H1 (cell line): Measurements from ENCODE around the gene GAN. TPM values are rescaled to one million over a fixed set of nuclear protein-coding genes. Genes with fewer than 3 reads are reported as not detected.

Experiments
- CTCF ChIA-PET: fragments of 300-600 bp; sonication (Branson Sonifier 250); formaldehyde crosslinking; loops from one replicate; lab custom pipeline; 2021; ENCODE audit not compliant: partially characterized antibody; lab: Charles Lee
- POLR2A ChIA-PET: fragments of 300-600 bp; sonication (Branson Sonifier 250); formaldehyde crosslinking; loops from one replicate; lab custom pipeline; 2021; ENCODE audit warnings: inconsistent platforms; ENCODE audit not compliant: partially characterized antibody; lab: Charles Lee
- DNase-seq, 2 experiments: peaks; one replicate each; pipeline versions ENCODE4 v3.0.0 to v3.0.0-alpha.2; 2010 to 2022; ENCODE audit warnings: low spot score in 2 of 2, low read depth in 1 of 2, mixed read lengths in 1 of 2
- FAIRE-seq: peaks from 2 replicates; lab custom pipeline; 2011; peaks lifted over from hg19 to GRCh38; lab: Jason Lieb, UNC
- H2AFZ ChIP-seq: 2 replicates; pipeline ENCODE4 v1.8.1; 2012; ENCODE audit warnings: low read length, inconsistent platforms
- H2AK5ac ChIP-seq: 2 replicates; pipeline ENCODE4 v1.6.1; 2013; ENCODE audit warnings: low read depth, low read length
- H2BK120ac ChIP-seq: replicated peaks from 2 replicates; pipeline ENCODE3; 2013; ENCODE audit warnings: low read depth, low read length, inconsistent platforms
- H2BK12ac ChIP-seq: 2 replicates; pipeline ENCODE4 v1.6.1; 2013; ENCODE audit warnings: low read depth, low read length
- H2BK15ac ChIP-seq: 2 replicates; pipeline ENCODE4 v1.6.1; 2013; ENCODE audit warnings: low read length
- H2BK20ac ChIP-seq: 2 replicates; pipeline ENCODE4 v1.6.1; 2013; ENCODE audit warnings: low read length
- H2BK5ac ChIP-seq: 2 replicates; pipeline ENCODE4 v1.6.1; 2013; ENCODE audit warnings: low read depth, low read length
- H3K14ac ChIP-seq: 2 replicates; pipeline ENCODE4 v1.6.1; 2013; ENCODE audit warnings: inconsistent platforms; ENCODE audit not compliant: insufficient read length
- H3K18ac ChIP-seq: 2 replicates; pipeline ENCODE4 v1.6.1; 2013; ENCODE audit warnings: low read length; ENCODE audit errors: extremely low read depth
- H3K23ac ChIP-seq: 2 replicates; pipeline ENCODE4 v1.6.1; 2013; ENCODE audit warnings: inconsistent platforms; ENCODE audit not compliant: insufficient read length
- H3K23me2 ChIP-seq: 2 replicates; pipeline ENCODE4 v1.6.1; 2013; ENCODE audit warnings: low read depth, low read length
- H3K27ac ChIP-seq: 2 replicates; pipeline ENCODE4 v1.6.1; 2011; ENCODE audit warnings: low read depth, low read length, inconsistent platforms
- H3K27me3 ChIP-seq, 4 experiments: replicated peaks in 1 of 4; 1 replicate in 1 of 4; 2 replicates in 3 of 4; pipeline versions ENCODE4 v1.6.1 to v1.8.1; 2011 to 2013; ENCODE audit warnings: low read length in 3 of 4, mild to moderate bottlenecking in 3 of 4, inconsistent platforms in 2 of 4, mixed read lengths in 2 of 4, moderate library complexity in 1 of 4; ENCODE audit not compliant: control insufficient read depth in 3 of 4, insufficient read depth in 3 of 4; ENCODE audit errors: extremely low read depth in 1 of 4
- H3K36me3 ChIP-seq, 4 experiments: 2 replicates each; pipeline versions ENCODE4 v1.6.1 to v1.8.1; 2011 to 2013; ENCODE audit warnings: mild to moderate bottlenecking in 4 of 4, low read length in 3 of 4, moderate library complexity in 2 of 4, control low read depth in 1 of 4, inconsistent platforms in 1 of 4; ENCODE audit not compliant: insufficient read depth in 4 of 4, control insufficient read depth in 2 of 4
- H3K4ac ChIP-seq: replicated peaks from 2 replicates; pipeline ENCODE3; 2013; ENCODE audit warnings: low read length, low read depth, mixed read lengths, inconsistent platforms; ENCODE audit not compliant: insufficient read length
- H3K4me1 ChIP-seq, 4 experiments: replicated peaks in 1 of 4; 1 replicate in 1 of 4; 2 replicates in 3 of 4; pipeline versions ENCODE4 v1.6.1 to v1.8.1; 2011 to 2013; ENCODE audit warnings: low read length in 3 of 4, inconsistent platforms in 2 of 4, mixed read lengths in 1 of 4; ENCODE audit not compliant: insufficient read depth in 4 of 4, control insufficient read depth in 3 of 4
- H3K4me2 ChIP-seq, 2 experiments: 2 replicates each; pipeline versions ENCODE4 v1.6.1 to v1.8.1; 2011 to 2013; ENCODE audit warnings: low read depth in 2 of 2, low read length in 2 of 2, control low read depth in 1 of 2, inconsistent platforms in 1 of 2, mild to moderate bottlenecking in 1 of 2; ENCODE audit not compliant: insufficient read depth in 1 of 2
- H3K4me3 ChIP-seq, 4 experiments: fragments of 200-600, 300-600 bp in 1 of 4; sonication (generic), shearing (Covaris generic), sonication (Bioruptor Twin) in 1 of 4; 2 replicates each; pipeline versions ENCODE4 v1.5.1 to v1.8.1; 2011 to 2016; ENCODE audit warnings: low read length in 4 of 4, low read depth in 3 of 4, control low read depth in 2 of 4, inconsistent platforms in 2 of 4, mild to moderate bottlenecking in 2 of 4, mixed read lengths in 1 of 4, moderate library complexity in 1 of 4; ENCODE audit not compliant: insufficient read depth in 2 of 4; ENCODE audit errors: extremely low read depth in 1 of 4
- H3K56ac ChIP-seq: replicated peaks from 2 replicates; pipeline ENCODE3; 2013; ENCODE audit warnings: low read depth, mild to moderate bottlenecking, mixed read lengths, low read length, inconsistent platforms; ENCODE audit not compliant: insufficient read length
- H3K79me1 ChIP-seq: 2 replicates; pipeline ENCODE4 v1.6.1; 2013; ENCODE audit warnings: low read depth, low read length, control low read depth
- H3K79me2 ChIP-seq, 2 experiments: 2 replicates each; pipeline versions ENCODE4 v1.6.1 to v1.8.1; 2012 to 2013; ENCODE audit warnings: low read length in 2 of 2, mild to moderate bottlenecking in 2 of 2, inconsistent platforms in 1 of 2; ENCODE audit not compliant: insufficient read depth in 2 of 2, control insufficient read depth in 1 of 2
- H3K9ac ChIP-seq, 4 experiments: replicated peaks in 1 of 4; 1 replicate in 1 of 4; 2 replicates in 3 of 4; pipeline versions ENCODE4 v1.6.1 to v1.8.1; 2011 to 2013; ENCODE audit warnings: low read depth in 3 of 4, low read length in 3 of 4, control low read depth in 2 of 4, mild to moderate bottlenecking in 2 of 4, moderate library complexity in 2 of 4, inconsistent platforms in 1 of 4; ENCODE audit errors: extremely low read depth in 1 of 4
- H3K9me3 ChIP-seq, 2 experiments: 2 replicates each; pipeline versions ENCODE4 v1.6.1 to v1.8.1; 2012 to 2013; ENCODE audit warnings: mild to moderate bottlenecking in 2 of 2, moderate library complexity in 2 of 2, control low read depth in 1 of 2, inconsistent platforms in 1 of 2, low read depth in 1 of 2, low read length in 1 of 2, mixed read lengths in 1 of 2; ENCODE audit not compliant: insufficient read depth in 2 of 2
- H4K20me1 ChIP-seq, 2 experiments: replicated peaks in 1 of 2; 2 replicates each; pipeline versions ENCODE3 to v1.8.1; 2011 to 2013; ENCODE audit warnings: inconsistent platforms in 2 of 2, low read length in 2 of 2, mild to moderate bottlenecking in 1 of 2; ENCODE audit not compliant: insufficient read depth in 2 of 2, control insufficient read depth in 1 of 2
- H4K5ac ChIP-seq: 2 replicates; pipeline ENCODE4 v1.6.1; 2013; ENCODE audit warnings: low read length, low read depth, mixed read lengths, inconsistent platforms; ENCODE audit not compliant: insufficient read length
- H4K8ac ChIP-seq: 2 replicates; pipeline ENCODE4 v1.8.0; 2013; ENCODE audit warnings: mild to moderate bottlenecking, moderate library complexity, low read length, inconsistent platforms; ENCODE audit not compliant: insufficient read depth; ENCODE audit errors: extremely low read depth
- H4K91ac ChIP-seq: replicated peaks from 2 replicates; pipeline ENCODE3; 2013; ENCODE audit warnings: low read length, mixed read lengths, inconsistent platforms; ENCODE audit not compliant: insufficient read length
- BCL11A ChIP-seq, 2 experiments: IDR thresholded peaks; one replicate each; pipeline ENCODE4 v1.6.1; 2011; ENCODE audit warnings: low read depth in 2 of 2, low read length in 2 of 2, mild to moderate bottlenecking in 2 of 2
- CBX5 ChIP-seq: fragments of 300-800, 300-1000 bp; sonication (generic); IDR thresholded peaks from 2 replicates; pipeline ENCODE4 v1.7.1; 2016; ENCODE audit warnings: antibody characterized with exemption, low read length, low read depth
- CBX8 ChIP-seq: fragments of 300-800, 300-1000 bp; sonication (generic); IDR thresholded peaks from 2 replicates; pipeline ENCODE4 v1.7.1; 2016; ENCODE audit warnings: low read depth, low read length, borderline replicate concordance
- CREB1 ChIP-seq: IDR thresholded peaks from 2 replicates; pipeline ENCODE4 v1.6.1; 2012; ENCODE audit warnings: inconsistent platforms
- EGR1 ChIP-seq: IDR thresholded peaks from 2 replicates; pipeline ENCODE4 v1.6.1; 2011; ENCODE audit warnings: low read depth, low read length, borderline replicate concordance
- FOSL1 ChIP-seq: IDR thresholded peaks from 2 replicates; pipeline ENCODE4 v1.6.1; 2011; ENCODE audit warnings: mild to moderate bottlenecking, low read depth, low read length, moderate library complexity; ENCODE audit not compliant: insufficient read depth
- KDM1A ChIP-seq: fragments of 200-600, 300-600 bp; sonication (generic); IDR thresholded peaks from 2 replicates; pipeline ENCODE4 v1.7.1; 2016; ENCODE audit warnings: mild to moderate bottlenecking, low read length, borderline replicate concordance
- MAX ChIP-seq: IDR thresholded peaks from 2 replicates; pipeline ENCODE4 v1.6.1; 2012; ENCODE audit warnings: inconsistent platforms
- PHF8 ChIP-seq: fragments of 200-600 bp; sonication (generic); conservative IDR thresholded peaks from 2 replicates; pipeline ENCODE4 v1.7.1; 2012; ENCODE audit warnings: low read depth, mild to moderate bottlenecking, inconsistent platforms, low read length, moderate library complexity
- SAP30 ChIP-seq: fragments of 300-600 bp; sonication (generic); IDR thresholded peaks from 2 replicates; pipeline ENCODE4 v1.7.1; 2012; ENCODE audit warnings: low read length, moderate library complexity, mild to moderate bottlenecking, inconsistent platforms; ENCODE audit not compliant: insufficient read depth, insufficient replicate concordance
- SP4 ChIP-seq: IDR thresholded peaks from 2 replicates; pipeline ENCODE4 v1.6.1; 2012; ENCODE audit warnings: low read length, inconsistent platforms
- TAF1 ChIP-seq: IDR thresholded peaks from 2 replicates; pipeline ENCODE4 v1.6.1; 2011; ENCODE audit warnings: mild to moderate bottlenecking, low read depth, low read length
- WGBS, 2 experiments: shearing (Covaris generic) in 1 of 2; methylation state at CpG; one replicate each; pipeline versions ENCODE4 v1.1.6 to v1.1.7; 2013 to 2015; ENCODE audit warnings: low lambda C conversion rate in 2 of 2, mixed read lengths in 2 of 2, inconsistent platforms in 1 of 2, low coverage in 1 of 2, missing lambda C conversion rate in 1 of 2; ENCODE audit not compliant: insufficient replicate concordance in 2 of 2, insufficient coverage in 1 of 2, insufficient read length in 1 of 2; ENCODE audit errors: extremely low coverage in 1 of 2, missing lambda C conversion rate in 1 of 2; 5-methylcytosine and 5-hydroxymethylcytosine counted together
- polyA plus RNA-seq, 7 experiments: library from polyadenylated mRNA; depleted of rRNA in 3 of 7; stranded (reverse) in 5 of 7; unstranded in 2 of 7; fragments of >200 nt in 5 of 7; fragments of 200-250 nt in 2 of 7; gene quantifications; 1 replicate in 5 of 7; 2 replicates in 1 of 7; 4 replicates in 1 of 7; pipeline versions ENCODE4 v1.2.1 to v1.2.3, GENCODE V29; 2011 to 2013; ENCODE audit warnings: missing spikeins in 2 of 7, mixed read lengths in 2 of 7
- total RNA-seq: library from RNA; stranded (reverse); fragmentation: NEBNext Ultra II Directional; extraction: Animal tissue kit (Norgen Biotek cat#: 25700); gene quantifications from 2 replicates; pipeline ENCODE4 v1.2.1, GENCODE V29; 2021
- TF ChIP-seq, protein P1 (sequence below): IDR thresholded peaks from 2 replicates; pipeline ENCODE4 v1.6.1; 2012; ENCODE audit warnings: low read length, inconsistent platforms

GAN gene
- total and polyA plus RNA-seq, 2 of the 8 experiments (the other 6 are each of a cell fraction or from before 2014, with no cell fraction given), result 4.5 to 23.9 TPM

- Histone ChIP-seq H3K9ac (no peak overlapping the region), H3K23me2 (no peaks in the 10 kb centered on the region), H2BK120ac (no peak overlapping the region), H2BK20ac (no peak overlapping the region), H2BK5ac (no peak overlapping the region), H3K27me3 (no peaks in the 10 kb centered on the region), H3K56ac (no peak overlapping the region), H3K18ac (no peak overlapping the region), H4K91ac (no peak overlapping the region), H3K14ac (no peak overlapping the region), H3K23ac (no peak overlapping the region), H2AFZ (no peak overlapping the region), H2BK15ac (no peak overlapping the region), H3K4me3 (no peak overlapping the region), H3K79me2 (peaks cover 0 to 52% of the 10 kb centered on the region in 2 experiments; a peak in 3 of 4 replicates), H4K8ac (no peak overlapping the region), H2AK5ac (no peak overlapping the region), H3K4me2 (no peak overlapping the region), H3K79me1 (peaks cover 10% of the 10 kb centered on the region), H4K5ac (no peak overlapping the region), H3K9me3 (no peaks in the 10 kb centered on the region), H4K20me1 (peaks cover 0 to 5% of the 10 kb centered on the region in 2 experiments), H2BK12ac (no peak overlapping the region), H3K4me1 (no peaks in the 10 kb centered on the region), H3K36me3 (no peaks in the 10 kb centered on the region), H3K4ac (no peak overlapping the region), H3K27ac (no peak overlapping the region)
- TF ChIP-seq, protein P1, sequence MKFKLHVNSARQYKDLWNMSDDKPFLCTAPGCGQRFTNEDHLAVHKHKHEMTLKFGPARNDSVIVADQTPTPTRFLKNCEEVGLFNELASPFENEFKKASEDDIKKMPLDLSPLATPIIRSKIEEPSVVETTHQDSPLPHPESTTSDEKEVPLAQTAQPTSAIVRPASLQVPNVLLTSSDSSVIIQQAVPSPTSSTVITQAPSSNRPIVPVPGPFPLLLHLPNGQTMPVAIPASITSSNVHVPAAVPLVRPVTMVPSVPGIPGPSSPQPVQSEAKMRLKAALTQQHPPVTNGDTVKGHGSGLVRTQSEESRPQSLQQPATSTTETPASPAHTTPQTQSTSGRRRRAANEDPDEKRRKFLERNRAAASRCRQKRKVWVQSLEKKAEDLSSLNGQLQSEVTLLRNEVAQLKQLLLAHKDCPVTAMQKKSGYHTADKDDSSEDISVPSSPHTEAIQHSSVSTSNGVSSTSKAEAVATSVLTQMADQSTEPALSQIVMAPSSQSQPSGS, result no peak
- no peak for TF ChIP-seq CBX5
- TF ChIP-seq CREB1, result no peak
- TF ChIP-seq TAF1, result no peak
- TF ChIP-seq SAP30, result no peak
- no peak for TF ChIP-seq CBX8
- TF ChIP-seq FOSL1, result no peak
- no peak for TF ChIP-seq BCL11A (IDR thresholded peaks at IDR 0.05; ENCODE audit: low read depth in 2 of 2, low read length in 2 of 2)
- no peak for TF ChIP-seq EGR1
- no peak for TF ChIP-seq PHF8
- TF ChIP-seq SP4, result no peak
- no peak for TF ChIP-seq MAX
- no peak for TF ChIP-seq KDM1A
- FAIRE-seq (no peak), DNase-seq (no peak)
- ChIA-PET CTCF (no interaction called here), POLR2A (interaction anchor here (1.6 kb wide), 1 partner anchor 24 kb away, joined by 4 read pairs; no protein-coding TSS in a partner anchor)
- 93% methylated on average over 3 of the region's 3 CpGs; no CpG with 5 or more reads in 1 of the 2 experiments for WGBS, 2 experiments
These were observed 18.6 kb downstream of the GAN start for GRCh38 chr16:81333356-81333755.
